GM19193 (cell line): ENCODE data around the gene SNED1.

Experiments
- POLR2A ChIP-seq: IDR thresholded peaks from 4 replicates; pipeline ENCODE4 v1.6.1; 2011; ENCODE audit not compliant: insufficient read depth, insufficient read length; ENCODE audit errors: extremely low read depth

Gene SNED1

GRCh38 chr2:240997856-240998705 is at the start of gene SNED1:
SNED1 (plus strand) TSS chr2:240998618; CDS start chr2:240998838, 220 bp downstream.
- TF ChIP-seq POLR2A: no peak

GRCh38 chr2:240948905-240949790 is 49.3 kb upstream of the SNED1 start:
- no peak for TF ChIP-seq POLR2A

GRCh38 chr2:240949791-240950705 is 48.4 kb upstream of the SNED1 start:
- TF ChIP-seq POLR2A: no peak

- no peak for TF ChIP-seq POLR2A
Measured at GRCh38 chr2:240951045-240951594, 47.3 kb upstream of the SNED1 start.

- no peak for TF ChIP-seq POLR2A
Measured at GRCh38 chr2:240952496-240953246, 45.7 kb upstream of the SNED1 start.

- no peak for TF ChIP-seq POLR2A
Measured at GRCh38 chr2:240953426-240954410, 44.7 kb upstream of the SNED1 start.

GRCh38 chr2:240954436-240955305 is 43.7 kb upstream of the SNED1 start:
- no peak for TF ChIP-seq POLR2A

- TF ChIP-seq POLR2A: no peak
Measured at GRCh38 chr2:240955306-240956170, 42.9 kb upstream of the SNED1 start.

GRCh38 chr2:240956171-240956934 is 42.1 kb upstream of the SNED1 start:
- TF ChIP-seq POLR2A: no peak
